SU-DHL-6 (cell line): ENCODE measurements around the gene RNGTT.

Source experiments
- H2AFZ ChIP-seq: fragments of 200-600 bp; sonication (generic); 2 replicates; pipeline ENCODE4 v1.6.1; 2014; ENCODE audit warnings: low read depth, mild to moderate bottlenecking, moderate library complexity, mixed read lengths, antibody characterized with exemption, low read length; ENCODE audit not compliant: severe bottlenecking
- H3F3A ChIP-seq: fragments of 200-600 bp; shearing (Covaris generic); 2 replicates; pipeline ENCODE4 v1.6.0; 2016; ENCODE audit warnings: antibody characterized with exemption, mild to moderate bottlenecking; ENCODE audit not compliant: insufficient read depth
- H3K27ac ChIP-seq: fragments of 200-600 bp; sonication (generic); 2 replicates; pipeline ENCODE4 v1.5.1; 2016; ENCODE audit warnings: low read depth, mild to moderate bottlenecking, low read length, moderate library complexity, mixed read lengths
- H3K27me3 ChIP-seq: fragments of 200-600 bp; sonication (generic), shearing (Covaris generic); 2 replicates; pipeline ENCODE4 v1.6.0; 2014; ENCODE audit warnings: mild to moderate bottlenecking, low read length
- H3K36me3 ChIP-seq: fragments of 200-600 bp; sonication (generic); 2 replicates; pipeline ENCODE4 v1.6.1; 2014; ENCODE audit warnings: mild to moderate bottlenecking, low read length, mixed read lengths
- H3K4me2 ChIP-seq: fragments of 300-600, 200-600 bp; shearing (Covaris generic), sonication (generic); 2 replicates; pipeline ENCODE4 v1.6.0; 2014; ENCODE audit warnings: low read length, low read depth, mild to moderate bottlenecking; ENCODE audit not compliant: poor library complexity, severe bottlenecking
- H3K4me3 ChIP-seq: fragments of 200-600 bp; sonication (generic); 2 replicates; pipeline ENCODE4 v1.5.1; 2014; ENCODE audit warnings: antibody characterized with exemption, low read length, mild to moderate bottlenecking, mixed read lengths; ENCODE audit not compliant: insufficient read depth, poor library complexity, severe bottlenecking
- H3K79me2 ChIP-seq: fragments of 200-600 bp; sonication (generic); 2 replicates; pipeline ENCODE4 v1.6.1; 2014; ENCODE audit warnings: mild to moderate bottlenecking, low read length, moderate library complexity; ENCODE audit not compliant: insufficient read depth
- H3K9ac ChIP-seq: fragments of 200-600 bp; sonication (generic); 2 replicates; pipeline ENCODE4 v1.7.0; 2014; ENCODE audit warnings: mild to moderate bottlenecking, low read length
- H3K9me2 ChIP-seq: fragments of 200-600 bp; sonication (generic); replicated peaks from 2 replicates; pipeline ENCODE4 v1.6.1; 2014; ENCODE audit warnings: low read length; ENCODE audit not compliant: insufficient read depth
- H3K9me3 ChIP-seq: fragments of 200-600 bp; sonication (generic); 2 replicates; pipeline ENCODE4 v1.6.1; 2014; ENCODE audit warnings: low read length, mixed read lengths; ENCODE audit not compliant: insufficient read depth
- H4K20me1 ChIP-seq: fragments of 200-600 bp; sonication (generic); 2 replicates; pipeline ENCODE4 v1.6.1; 2014; ENCODE audit warnings: low read depth, mild to moderate bottlenecking, antibody characterized with exemption, low read length, moderate library complexity, mixed read lengths
- EZH2phosphoT487 ChIP-seq: fragments of 200-600 bp; sonication (generic), shearing (Covaris generic); conservative IDR thresholded peaks from 2 replicates; pipeline ENCODE4 v1.6.1; 2018; ENCODE audit warnings: mild to moderate bottlenecking, antibody characterized with exemption, low read length, moderate library complexity, mixed read lengths
- TF ChIP-seq, protein P1 (sequence below): fragments of 200-600 bp; sonication (generic); IDR thresholded peaks from one replicate; pipeline ENCODE4 v1.5.1; 2017; ENCODE audit warnings: antibody characterized with exemption, mild to moderate bottlenecking, low read length, moderate library complexity; ENCODE audit not compliant: insufficient read depth, poor library complexity, severe bottlenecking

The RNGTT gene

DNA sequence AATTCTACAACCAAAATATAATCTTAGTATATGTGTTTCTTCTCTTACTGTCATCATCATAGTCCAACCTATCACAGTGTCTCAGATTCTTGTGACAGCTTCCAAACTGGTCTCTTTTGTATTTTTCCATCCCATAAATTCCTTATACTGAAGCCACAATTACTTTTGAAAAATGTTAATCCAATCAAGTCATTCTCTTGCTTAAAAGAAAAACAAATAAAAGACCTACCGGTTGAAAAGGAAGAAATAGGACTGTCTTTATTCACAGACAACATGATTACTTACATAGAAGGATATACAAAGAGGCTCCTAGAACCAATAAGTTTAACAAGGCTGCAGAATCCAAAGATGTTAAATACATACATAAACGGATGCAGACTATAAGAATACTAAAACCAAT, 339.9 kb downstream of the RNGTT start:
- peaks cover 97% of the 10 kb centered on the region for H3K79me2 ChIP-seq
- peaks cover 89% of the 10 kb centered on the region for H3F3A ChIP-seq
- TF ChIP-seq, protein P1, sequence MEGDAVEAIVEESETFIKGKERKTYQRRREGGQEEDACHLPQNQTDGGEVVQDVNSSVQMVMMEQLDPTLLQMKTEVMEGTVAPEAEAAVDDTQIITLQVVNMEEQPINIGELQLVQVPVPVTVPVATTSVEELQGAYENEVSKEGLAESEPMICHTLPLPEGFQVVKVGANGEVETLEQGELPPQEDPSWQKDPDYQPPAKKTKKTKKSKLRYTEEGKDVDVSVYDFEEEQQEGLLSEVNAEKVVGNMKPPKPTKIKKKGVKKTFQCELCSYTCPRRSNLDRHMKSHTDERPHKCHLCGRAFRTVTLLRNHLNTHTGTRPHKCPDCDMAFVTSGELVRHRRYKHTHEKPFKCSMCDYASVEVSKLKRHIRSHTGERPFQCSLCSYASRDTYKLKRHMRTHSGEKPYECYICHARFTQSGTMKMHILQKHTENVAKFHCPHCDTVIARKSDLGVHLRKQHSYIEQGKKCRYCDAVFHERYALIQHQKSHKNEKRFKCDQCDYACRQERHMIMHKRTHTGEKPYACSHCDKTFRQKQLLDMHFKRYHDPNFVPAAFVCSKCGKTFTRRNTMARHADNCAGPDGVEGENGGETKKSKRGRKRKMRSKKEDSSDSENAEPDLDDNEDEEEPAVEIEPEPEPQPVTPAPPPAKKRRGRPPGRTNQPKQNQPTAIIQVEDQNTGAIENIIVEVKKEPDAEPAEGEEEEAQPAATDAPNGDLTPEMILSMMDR = no peak
- TF ChIP-seq EZH2phosphoT487 = no peak
- no peaks in the 10 kb centered on the region for H3K9me3 ChIP-seq
- peaks cover 17% of the 10 kb centered on the region for H3K36me3 ChIP-seq
- H4K20me1 ChIP-seq = no peaks in the 10 kb centered on the region
- no peaks in the 10 kb centered on the region for H3K27me3 ChIP-seq
- H3K9ac ChIP-seq = peak overlapping the region; percentile 42; the same call in 1 of the 2 replicates
- no peak overlapping the region for H2AFZ ChIP-seq
- peak overlapping the region; percentile 76 for H3K4me2 ChIP-seq
- no peaks in the 10 kb centered on the region for H3K9me2 ChIP-seq
- H3K27ac ChIP-seq = peak overlapping the region; percentile 98
- no peak overlapping the region for H3K4me3 ChIP-seq

DNA sequence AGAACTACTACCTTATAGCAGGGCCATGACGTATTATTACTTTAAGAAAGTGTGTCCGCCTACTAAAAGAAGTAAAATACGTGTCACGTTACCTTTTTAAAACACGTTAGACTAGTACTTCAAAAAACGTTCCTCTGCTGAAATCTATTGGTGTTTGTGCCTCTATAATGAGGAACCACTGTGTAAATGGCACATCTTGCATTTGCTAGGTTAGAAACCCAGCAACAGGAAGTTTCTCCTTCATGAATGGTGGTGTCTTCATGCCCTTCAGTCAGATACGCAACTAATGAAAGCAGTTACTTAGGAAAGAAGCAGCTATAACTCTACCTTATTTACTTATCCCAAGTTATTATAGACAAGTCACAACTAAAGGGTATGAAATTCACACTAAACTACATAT, 343.5 kb downstream of the RNGTT start:
- no peaks in the 10 kb centered on the region for H3K9me3 ChIP-seq
- H2AFZ ChIP-seq = no peak overlapping the region
- no peaks in the 10 kb centered on the region for H4K20me1 ChIP-seq
- H3K79me2 ChIP-seq = peaks cover 68% of the 10 kb centered on the region
- peak overlapping the region; percentile 42 for H3K9ac ChIP-seq
- H3K4me3 ChIP-seq = peak overlapping the region; percentile 12
- peaks cover 97% of the 10 kb centered on the region for H3F3A ChIP-seq
- no peaks in the 10 kb centered on the region for H3K27me3 ChIP-seq
- peak overlapping the region; percentile 98 for H3K27ac ChIP-seq
- peaks cover 16% of the 10 kb centered on the region for H3K36me3 ChIP-seq
- TF ChIP-seq, protein P1 = no peak
- TF ChIP-seq EZH2phosphoT487 = no peak
- H3K4me2 ChIP-seq = peak overlapping the region; percentile 76
- H3K9me2 ChIP-seq = no peaks in the 10 kb centered on the region

DNA sequence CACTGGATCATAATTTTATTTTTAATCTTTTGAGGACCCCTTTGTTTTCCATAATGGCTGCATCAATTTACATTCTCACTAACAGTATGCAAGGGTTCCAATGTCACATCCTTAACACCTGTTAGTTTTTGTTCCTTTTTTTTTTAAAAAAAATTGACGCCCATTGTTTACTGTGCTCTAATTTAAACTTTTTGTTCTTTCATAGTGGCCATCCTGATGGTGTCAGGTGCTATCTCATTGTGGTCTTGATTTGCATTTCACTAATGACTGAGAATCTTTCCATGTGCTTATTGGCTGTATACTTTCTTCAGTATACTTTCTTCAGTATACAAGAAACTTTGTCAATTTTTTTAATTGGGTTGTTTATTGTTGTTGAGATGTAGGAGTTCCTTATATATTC, 347.0 kb downstream of the RNGTT start:
- H3K79me2 ChIP-seq = peaks cover 63% of the 10 kb centered on the region
- H2AFZ ChIP-seq = no peak overlapping the region
- H4K20me1 ChIP-seq = no peaks in the 10 kb centered on the region
- TF ChIP-seq EZH2phosphoT487 = no peak
- TF ChIP-seq, protein P1 = no peak
- H3K9me2 ChIP-seq = no peaks in the 10 kb centered on the region
- peak overlapping the region; percentile 16 for H3K4me3 ChIP-seq
- H3F3A ChIP-seq = peaks cover 96% of the 10 kb centered on the region
- H3K9me3 ChIP-seq = no peaks in the 10 kb centered on the region
- H3K9ac ChIP-seq = peak overlapping the region; percentile 43
- peak overlapping the region; percentile 76 for H3K4me2 ChIP-seq
- peaks cover 28% of the 10 kb centered on the region for H3K36me3 ChIP-seq
- H3K27ac ChIP-seq = peak overlapping the region; percentile 98
- H3K27me3 ChIP-seq = no peaks in the 10 kb centered on the region
